Measurements from ENCODE around the gene IRX4.

Gene IRX4

GRCh38 chr5:1913578-1913977 lies 30.9 kb upstream of the IRX4 start:
- DNase-seq = no peak

DNA sequence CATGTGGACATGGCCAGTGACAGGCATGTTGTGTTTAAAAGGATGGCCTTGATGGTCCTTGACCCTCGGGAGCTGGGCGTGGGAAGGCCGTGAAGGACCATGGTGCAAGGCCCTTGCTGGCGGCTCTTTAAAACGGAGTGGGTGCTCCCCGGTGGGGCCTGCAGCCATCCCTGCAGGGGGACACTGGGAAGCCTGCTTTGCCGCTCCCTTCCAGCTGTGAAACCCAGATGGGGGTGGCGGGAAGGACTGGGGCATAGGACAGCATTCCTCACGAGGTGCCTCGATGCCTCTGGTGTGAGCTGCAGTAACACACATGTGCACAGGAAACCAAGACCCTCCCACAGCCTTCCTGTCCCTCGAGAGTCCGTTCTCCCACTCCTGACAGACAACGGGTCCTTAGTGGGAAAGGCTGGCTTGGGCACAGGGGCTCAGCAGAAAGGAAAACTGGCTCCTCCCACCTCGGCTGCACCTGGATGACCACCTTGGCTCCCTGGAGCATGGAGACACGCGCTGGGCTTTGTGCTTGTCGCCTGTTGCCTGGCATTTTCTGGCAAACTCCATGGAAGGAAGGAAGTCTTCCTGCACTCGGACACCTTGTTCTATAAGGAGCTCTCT lies 30.3 kb upstream of the IRX4 start:
- no peak for DNase-seq

DNA sequence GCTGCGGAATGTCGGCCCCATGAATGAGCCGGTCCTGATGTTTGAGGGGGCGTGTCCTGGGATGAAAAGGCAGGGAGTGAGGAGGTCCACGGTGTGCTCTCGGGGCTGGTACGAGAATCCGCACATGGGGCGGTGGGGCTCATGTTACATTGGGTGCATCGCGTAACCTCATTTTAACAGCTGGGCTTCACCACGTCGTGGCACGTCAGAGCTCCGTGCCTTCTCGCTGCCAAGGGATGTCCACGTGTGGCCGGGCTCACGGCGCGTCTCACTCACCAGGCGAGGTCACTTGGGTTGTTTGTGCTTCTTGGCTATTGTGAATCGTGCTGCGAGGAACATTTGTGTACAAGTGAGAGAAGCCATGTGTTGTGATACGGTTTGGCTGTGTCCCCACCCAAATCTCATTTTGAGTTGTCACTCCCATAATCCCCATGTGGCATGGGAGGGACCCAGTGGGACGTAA lies 29.1 kb upstream of the IRX4 start:
- no peak for DNase-seq

DNA sequence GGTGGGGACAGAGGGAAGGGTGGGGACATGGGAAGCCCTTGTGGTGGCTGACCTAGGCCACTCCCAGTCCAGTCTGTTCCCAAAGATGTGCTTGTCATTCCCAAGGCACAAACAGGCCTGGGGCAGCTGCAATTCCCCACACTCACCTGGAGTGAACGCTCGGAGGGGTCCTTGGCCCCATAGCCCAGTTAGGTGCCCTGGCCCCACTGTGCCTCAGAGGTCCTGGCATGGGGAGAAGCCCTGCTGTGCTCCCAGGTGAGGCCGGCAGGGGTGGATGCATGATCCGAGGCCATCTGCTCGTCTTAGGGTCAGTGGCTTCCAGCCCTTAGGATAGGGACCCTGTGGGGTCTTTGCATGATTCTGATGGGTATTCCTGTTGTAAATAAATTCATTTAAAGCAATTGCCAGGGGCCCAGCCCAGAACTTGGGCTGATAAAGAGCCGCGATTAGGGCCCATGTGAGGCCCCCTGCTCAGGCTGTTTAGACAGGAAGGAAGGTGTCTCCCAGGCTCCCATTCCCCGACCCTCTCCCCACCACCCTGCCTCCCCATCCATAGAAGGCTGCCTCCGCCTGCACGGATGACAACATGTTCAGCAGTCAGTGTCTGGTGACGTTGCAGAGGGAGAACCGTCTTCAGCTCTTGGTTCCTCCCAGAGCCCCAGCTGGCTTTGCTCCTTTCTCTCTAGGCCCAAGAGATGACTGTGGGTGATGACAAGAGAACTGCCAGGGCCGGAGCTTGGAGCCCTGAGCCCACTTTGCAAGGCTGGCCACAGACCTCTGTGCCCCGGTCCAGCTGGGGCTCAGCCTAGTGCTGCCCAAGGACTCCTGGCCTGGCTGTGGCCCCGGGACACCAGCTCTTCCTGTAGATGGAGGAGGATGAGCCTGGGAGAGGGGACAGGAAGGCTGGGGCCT lies 28.4 kb upstream of the IRX4 start:
- no peak for DNase-seq

- no peak for DNase-seq
Observed at GRCh38 chr5:1910081-1910760, 27.5 kb upstream of the IRX4 start.

DNA sequence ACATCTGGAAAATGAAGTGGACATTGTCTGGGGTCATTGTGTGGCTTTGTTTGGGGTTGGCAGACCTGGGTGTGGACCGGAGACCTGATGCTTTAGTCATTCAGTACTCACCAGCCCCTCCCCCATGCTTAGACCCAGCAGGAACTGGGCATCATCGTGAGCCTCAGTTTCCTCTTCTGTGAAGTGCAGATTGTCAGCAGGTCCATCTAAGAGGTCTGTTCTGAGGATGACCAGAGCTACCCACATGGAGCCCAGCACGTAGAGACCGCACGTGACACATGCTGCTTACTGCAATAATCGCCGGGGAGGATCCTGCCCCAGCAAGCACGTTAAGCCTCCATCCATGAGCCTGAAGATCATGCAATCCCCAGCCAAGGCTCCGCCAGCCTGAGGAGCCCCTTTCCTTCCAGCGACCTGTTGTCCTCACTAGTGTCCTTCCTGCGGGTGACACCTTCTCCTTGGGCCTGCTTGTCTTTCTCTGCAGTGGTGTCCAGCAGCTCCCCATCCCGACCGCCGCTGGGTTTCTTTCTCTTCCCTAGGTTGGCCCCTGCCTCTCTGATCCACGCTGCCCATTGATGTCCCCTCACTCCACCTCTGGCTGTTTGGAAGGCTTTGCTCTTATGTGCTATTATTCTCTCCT lies 26.7 kb upstream of the IRX4 start:
- no peak for DNase-seq

GRCh38 chr5:1908931-1909330 lies 26.2 kb upstream of the IRX4 start:
- no peak for DNase-seq

- DNase-seq = no peak
Observed at GRCh38 chr5:1907616-1908015, 24.9 kb upstream of the IRX4 start.

GRCh38 chr5:1905108-1905507 lies 22.4 kb upstream of the IRX4 start:
- DNase-seq = no peak

GRCh38 chr5:1901983-1902382 lies 19.3 kb upstream of the IRX4 start:
- DNase-seq = no peak

- no peak for DNase-seq
Observed at GRCh38 chr5:1901061-1901460, 18.3 kb upstream of the IRX4 start.

- DNase-seq = no peak
Observed at GRCh38 chr5:1899201-1899600, 16.5 kb upstream of the IRX4 start.

- DNase-seq = no peak
Observed at GRCh38 chr5:1897816-1898450, 15.2 kb upstream of the IRX4 start.

- DNase-seq = no peak
Observed at GRCh38 chr5:1897386-1897785, 14.7 kb upstream of the IRX4 start.

DNA sequence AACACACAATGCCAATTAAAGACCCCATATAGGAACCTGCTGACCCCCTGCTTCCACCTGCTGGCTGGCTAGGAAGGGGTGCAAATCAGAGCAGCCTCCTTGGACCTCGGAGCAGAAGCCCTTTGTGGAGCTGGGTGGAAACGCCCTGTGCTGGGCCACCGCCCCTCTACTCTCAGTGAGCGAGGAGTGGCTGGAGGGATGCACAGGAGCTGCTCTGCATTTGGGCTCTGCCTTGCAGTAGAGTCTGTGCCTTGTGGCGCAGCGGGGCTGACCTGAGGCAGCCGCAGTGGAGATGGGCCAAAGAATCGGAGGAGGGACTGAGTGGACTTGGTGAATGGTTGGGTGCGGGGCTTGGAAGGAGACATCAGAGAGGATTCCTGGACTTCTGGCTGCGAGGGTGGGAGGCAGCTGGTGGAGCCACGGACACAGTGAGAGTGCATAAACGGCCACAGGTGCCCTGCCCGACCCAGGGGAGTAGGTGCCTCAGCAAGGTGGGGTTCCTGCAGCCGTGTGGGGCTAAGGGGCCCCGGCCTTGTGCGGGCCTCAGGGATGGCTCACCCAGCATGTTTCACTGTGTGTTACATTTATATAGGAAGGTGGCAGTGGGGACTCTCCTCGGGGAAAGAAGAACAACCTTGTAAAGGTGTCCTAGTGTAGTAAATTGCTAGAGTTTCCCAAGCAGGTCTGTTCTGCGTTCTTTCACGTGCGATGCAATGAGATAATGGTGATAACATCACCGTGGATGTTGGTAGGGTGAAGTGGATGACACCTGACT lies 14.1 kb upstream of the IRX4 start:
- DNase-seq = no peak

GRCh38 chr5:1895739-1896420 lies 13.2 kb upstream of the IRX4 start:
- no peak for DNase-seq

- DNase-seq = no peak
Observed at GRCh38 chr5:1894243-1894642, 11.5 kb upstream of the IRX4 start.

- DNase-seq = no peak
Observed at GRCh38 chr5:1893754-1894153, 11.0 kb upstream of the IRX4 start.

DNA sequence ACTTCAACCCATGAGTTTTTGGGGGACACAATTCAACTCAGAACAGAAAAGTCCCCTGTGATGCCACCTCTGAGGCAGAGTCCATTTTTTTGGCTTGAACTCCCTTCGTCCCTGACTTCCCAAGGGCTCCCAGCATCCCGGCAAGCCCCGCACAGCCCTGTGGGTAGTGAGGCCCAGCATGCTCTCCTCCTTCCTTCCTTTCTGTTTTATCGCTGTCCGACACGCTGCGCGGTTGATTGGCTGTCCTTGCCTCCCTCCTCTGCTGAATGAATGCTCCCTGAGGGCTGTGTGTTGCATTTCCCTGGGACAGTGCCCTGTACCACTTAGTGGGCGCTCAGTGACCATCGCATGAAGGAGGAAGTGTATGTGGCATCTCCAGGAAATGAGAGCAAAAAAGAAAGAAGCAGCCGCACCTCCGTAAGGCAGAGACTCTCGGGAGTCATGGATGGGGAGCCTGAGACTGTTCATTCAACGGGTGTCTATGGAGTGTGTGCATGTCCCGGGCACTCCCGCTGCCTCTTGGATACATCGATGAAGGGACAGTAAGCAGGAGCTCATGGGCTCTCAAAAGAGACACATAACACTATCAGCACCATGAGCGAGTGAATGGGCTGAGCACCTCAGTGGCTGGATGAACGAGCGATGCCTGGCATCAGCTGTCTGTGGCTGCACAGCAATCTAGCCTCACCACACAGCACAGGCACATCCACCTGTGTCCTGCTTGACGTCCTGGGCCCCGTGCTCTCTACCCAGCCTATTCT lies 10.1 kb upstream of the IRX4 start:
- no peak for DNase-seq

- no peak for DNase-seq
Observed at GRCh38 chr5:1892211-1892610, 9.5 kb upstream of the IRX4 start.

GRCh38 chr5:1891391-1891790 lies 8.7 kb upstream of the IRX4 start:
- DNase-seq = no peak
